Adipose tissue (tissue), 3 donors: Measurements from ENCODE around the gene ACACA. TPM values are rescaled to one million over a fixed set of nuclear protein-coding genes. Genes with fewer than 3 reads are reported as not detected.
"Not testable (repeated sequence)": the region's sequence is repeated elsewhere in the genome, so short reads cannot be mapped to it uniquely, and the experiment has no call there.

Experiments used
- H3K27ac ChIP-seq: one replicate; pipeline ENCODE4 v1.5.1; 2013; ENCODE audit warnings: low read depth, low read length
- WGBS, 3 donors: extraction: QIAGEN DNeasy Blood & Tissue Kit; methylation state at CpG; one replicate each; pipeline ENCODE4 v1.1.7; 2013; 5-methylcytosine and 5-hydroxymethylcytosine counted together
- polyA plus RNA-seq, 3 donors: library from polyadenylated mRNA; stranded (reverse); fragments of 200-250 nt; gene quantifications; one replicate each; pipeline ENCODE4 v1.2.3, GENCODE V29; 2013
- donor health status: healthy with polysubstance abuse.
- donor health status: Bipolar disorder and iron deficiency.
- donor health status: healthy.

ACACA gene
- polyA plus RNA-seq, result 10 to 100 TPM in 2 of 3 donors, 1 to 10 TPM in 1; 9.5 to 40.2 (median 26.5) TPM

DNA sequence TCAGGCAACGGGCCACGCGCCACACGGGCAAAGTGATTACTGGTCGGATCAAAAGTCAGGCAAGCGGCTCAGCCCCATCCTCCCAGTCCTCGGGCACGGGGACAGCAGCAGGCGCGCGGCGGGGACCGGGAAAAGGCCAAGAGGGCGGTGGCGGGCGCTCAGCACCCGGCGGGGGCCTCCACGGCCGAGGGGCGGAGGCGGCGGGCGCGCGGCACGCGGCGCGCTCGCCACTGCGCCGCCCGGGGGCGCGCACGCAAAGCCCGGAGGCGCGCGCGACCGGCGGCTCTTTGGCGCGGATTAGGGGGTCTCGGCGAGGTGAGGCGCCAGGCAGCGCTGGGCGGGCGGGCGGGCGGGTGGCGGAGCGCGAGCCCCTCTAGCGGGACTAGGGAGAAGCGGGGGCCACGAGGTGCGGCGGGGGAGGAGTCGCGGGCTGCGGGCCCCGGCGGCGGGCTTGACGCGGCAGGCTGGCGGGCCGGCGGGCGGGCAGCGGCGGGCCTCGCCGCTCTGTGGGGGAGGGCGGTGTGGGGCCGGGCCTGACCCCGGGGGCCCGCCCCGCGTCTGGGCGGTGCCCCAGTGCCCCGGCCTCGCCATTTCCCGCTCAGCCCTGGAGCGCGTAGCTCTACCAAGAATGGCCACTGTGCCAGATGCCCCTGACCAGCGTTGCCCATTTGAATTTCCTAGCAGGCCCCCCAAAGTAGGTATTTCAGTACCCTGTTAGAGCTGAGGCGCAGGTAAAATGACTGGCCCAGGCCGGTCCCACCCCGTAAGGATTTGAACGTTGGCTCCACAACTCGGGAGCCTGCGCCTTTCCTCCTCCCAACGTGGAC lies at the start of gene ACACA, which contains the start of gene TADA2A:
Gene ACACA (minus strand): TSS at position 202 of the 827 bp plus-strand sequence. CDS start 537 bp downstream, outside the sequence.
Gene TADA2A (plus strand): TSS at position 252 of the 827 bp plus-strand sequence. CDS start 4,480 bp downstream, outside the sequence.
- WGBS, 3 donors, result 0 to 1% (median 1%) methylated on average over 42 to 97 of the region's 98 CpGs
- H3K27ac ChIP-seq, result peak within 1 kb of the TSS; percentile 83

DNA sequence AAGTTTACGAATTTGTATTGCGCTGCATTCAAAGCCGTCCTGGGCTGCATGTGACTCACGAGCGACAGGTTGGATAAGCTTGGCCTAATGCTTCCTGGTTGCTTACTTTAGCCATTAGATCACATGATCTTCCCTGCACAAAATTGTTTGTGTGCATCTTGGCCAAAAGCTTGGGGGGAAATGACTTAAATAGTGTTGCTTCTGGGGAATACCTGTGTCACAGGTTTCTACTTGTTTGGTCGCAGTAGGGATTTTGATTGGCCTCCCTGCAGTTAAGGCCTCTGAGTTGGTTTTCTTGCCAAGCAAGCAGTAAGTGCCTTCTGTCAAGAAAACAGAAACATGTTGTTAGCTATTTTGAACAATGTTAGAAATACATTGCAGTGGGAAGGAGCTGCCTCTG lies 43.5 kb upstream of the ACACA start:
- H3K27ac ChIP-seq, result no peak overlapping the region
- 88 to 97% (median 89%) methylated on average over 6 of the region's 6 CpGs for WGBS, 3 donors

DNA sequence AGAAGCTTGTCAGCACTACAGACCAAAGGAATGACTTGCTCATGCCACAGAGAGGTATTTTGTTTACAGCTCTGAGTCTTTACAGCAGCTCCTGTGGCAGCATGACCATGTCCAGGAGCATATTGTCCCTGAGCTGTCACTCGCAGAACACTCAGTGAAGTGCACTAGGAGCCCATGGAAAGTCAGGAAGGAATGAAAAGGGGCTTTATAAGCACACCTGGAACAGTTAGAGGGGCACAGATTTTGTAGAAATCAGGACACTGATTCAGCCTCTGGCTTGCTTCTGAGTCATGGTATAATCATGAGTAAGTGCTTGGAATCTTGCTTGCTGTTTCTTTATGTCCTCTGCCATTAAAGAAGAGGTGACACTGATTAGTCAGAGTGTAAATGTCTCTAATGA lies 41.0 kb upstream of the ACACA start:
- H3K27ac ChIP-seq, result no peak overlapping the region
- WGBS, 3 donors, result 82 to 93% (median 83%) methylated on average over 1 of the region's 1 CpG

DNA sequence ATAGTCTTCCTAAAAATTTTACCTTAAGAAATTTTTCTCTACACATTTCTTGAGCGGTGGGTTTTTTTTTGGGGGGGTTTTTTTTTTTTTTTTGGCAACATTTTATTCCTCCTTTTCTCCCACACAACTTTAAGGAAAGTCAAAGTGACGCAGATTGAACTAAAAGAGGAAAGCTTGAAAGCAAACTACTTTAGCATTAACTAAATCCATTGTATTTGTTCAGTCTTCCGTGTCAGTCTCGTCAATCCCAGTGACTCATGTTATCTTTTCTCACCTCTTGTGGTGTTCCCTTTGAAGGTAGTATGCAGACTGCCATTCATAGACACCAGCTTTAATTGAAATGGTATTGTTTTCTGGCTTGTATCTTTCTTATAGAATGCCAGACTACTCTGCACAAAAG lies 39.4 kb upstream of the ACACA start:
- H3K27ac ChIP-seq, result no peak overlapping the region
- WGBS, 3 donors, result 88 to 97% (median 93%) methylated on average over 4 of the region's 4 CpGs

DNA sequence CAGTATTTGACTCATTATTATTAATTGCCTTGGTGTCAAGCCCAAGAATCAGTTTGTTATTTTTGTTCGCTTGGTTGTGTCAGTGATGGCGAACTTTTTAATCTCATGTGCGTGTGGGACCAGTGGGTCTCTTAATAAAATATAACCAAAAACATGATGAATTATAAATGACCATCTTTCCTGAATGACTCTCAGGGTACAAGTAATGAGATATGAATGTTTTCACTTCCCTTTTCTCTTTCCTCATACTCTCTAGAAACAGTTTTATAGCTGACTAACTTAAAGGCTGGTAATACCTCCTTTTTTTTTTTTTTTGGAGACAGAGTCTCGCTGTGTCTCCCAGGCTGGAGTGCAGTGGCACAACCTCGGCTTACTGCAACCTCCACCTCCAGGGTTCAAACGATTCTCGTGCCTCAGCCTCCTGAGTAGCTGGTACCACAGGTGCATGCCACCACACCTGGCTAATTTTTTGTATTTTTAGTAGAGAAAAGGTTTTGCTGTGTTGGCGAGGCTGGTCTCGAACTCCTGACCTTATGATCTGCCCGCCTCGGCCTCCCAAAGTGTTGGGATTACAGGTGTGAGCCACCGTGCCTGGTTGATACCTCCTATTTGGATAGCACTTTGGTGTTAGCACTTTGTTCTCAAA lies 34.9 kb upstream of the ACACA start:
- WGBS, 3 donors, result 90 to 92% (median 92%) methylated on average over 12 of the region's 12 CpGs

DNA sequence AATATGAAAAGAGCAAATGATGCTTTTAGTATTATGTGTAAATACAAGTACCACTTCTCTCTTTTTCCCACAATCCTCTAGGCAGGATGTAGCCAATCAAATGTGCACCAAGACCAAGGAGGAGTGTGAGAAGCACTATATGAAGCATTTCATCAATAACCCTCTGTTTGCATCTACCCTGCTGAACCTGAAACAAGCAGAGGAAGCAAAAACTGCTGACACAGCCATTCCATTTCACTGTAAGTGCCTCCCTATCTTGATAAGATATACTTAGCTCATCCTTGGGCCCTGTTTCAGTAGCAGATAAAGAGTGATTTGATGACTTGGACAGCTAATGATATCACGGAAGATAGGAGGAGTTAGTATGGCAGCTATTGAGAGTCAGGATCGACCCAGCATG lies 33.8 kb upstream of the ACACA start:
- H3K27ac ChIP-seq, result no peak overlapping the region
- 91 to 96% (median 95%) methylated on average over 2 of the region's 2 CpGs for WGBS, 3 donors

More for the DNA sequence above, 34.9 kb upstream of the ACACA start:
- H3K27ac ChIP-seq, result not testable (repeated sequence)

DNA sequence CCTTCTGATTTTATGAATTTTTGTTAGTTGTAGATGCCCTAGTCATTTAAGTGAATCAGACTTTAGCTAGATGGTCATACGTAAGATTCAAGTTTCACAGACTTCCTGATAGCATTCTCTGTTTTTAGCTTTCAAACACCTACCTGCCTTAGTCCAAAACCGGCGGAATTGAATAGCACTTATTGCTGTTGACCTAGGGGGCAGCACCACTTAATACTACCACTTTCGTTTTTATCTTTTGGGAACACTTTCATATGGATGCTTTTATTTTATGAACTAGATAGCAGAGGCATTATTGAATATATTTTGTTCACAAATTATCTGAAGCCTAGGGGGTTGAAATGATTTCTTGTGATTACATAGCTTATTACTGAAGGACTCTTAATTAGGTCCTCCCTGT lies 31.5 kb upstream of the ACACA start:
- H3K27ac ChIP-seq, result no peak overlapping the region
- WGBS, 3 donors, result 75 to 81% (median 80%) methylated on average over 4 of the region's 4 CpGs

DNA sequence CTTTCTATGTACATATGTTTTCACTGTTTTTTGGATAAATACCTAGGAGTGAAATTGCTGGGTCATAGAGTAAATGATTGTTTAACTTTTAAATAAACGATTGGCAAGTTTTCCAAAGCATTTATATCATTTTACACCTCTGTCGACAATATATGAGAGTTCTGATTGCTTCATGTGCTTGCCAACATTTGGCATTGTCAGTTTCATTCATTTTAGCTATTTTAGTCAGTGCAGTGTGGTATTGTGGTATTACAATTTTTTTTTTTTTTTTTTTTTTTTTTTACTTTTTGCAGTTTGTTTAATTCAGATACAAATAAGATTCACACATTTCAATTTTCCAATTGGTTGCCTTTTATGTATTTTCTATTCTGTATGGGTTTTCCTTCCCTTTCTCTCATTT lies 26.0 kb upstream of the ACACA start:
- H3K27ac ChIP-seq, result no peak overlapping the region
- WGBS, 3 donors, result 92 to 97% (median 96%) methylated on average over 2 of the region's 2 CpGs

DNA sequence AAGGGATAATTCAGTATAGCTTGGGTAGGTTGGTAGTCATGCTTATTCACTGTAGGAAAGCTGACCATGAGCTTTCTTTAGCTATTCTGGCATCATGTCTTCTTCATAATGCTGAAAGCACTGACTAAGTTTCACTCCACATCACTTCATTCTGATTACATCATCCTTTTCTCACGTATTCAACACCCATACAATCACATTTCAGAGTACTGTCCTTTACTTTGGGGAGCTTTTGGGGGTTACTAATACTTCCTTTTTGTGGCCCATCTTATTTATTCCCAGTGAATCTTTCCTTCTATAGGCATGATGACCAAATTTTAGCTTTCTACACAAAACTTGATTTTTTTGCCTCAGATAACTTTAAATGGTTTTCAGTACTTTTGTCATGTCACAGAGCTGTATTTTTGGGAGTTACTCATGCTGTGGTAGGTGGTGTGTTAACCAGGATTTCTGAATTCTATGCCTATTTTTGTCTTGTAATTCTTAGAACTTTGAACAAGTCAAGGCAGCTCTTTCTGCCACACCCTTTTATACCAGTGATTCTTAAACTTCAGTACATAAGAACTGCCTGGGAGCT lies 23.5 kb upstream of the ACACA start:
- WGBS, 3 donors, result 43 to 72% (median 50%) methylated on average over 1 of the region's 1 CpG
- H3K27ac ChIP-seq, result no peak overlapping the region

DNA sequence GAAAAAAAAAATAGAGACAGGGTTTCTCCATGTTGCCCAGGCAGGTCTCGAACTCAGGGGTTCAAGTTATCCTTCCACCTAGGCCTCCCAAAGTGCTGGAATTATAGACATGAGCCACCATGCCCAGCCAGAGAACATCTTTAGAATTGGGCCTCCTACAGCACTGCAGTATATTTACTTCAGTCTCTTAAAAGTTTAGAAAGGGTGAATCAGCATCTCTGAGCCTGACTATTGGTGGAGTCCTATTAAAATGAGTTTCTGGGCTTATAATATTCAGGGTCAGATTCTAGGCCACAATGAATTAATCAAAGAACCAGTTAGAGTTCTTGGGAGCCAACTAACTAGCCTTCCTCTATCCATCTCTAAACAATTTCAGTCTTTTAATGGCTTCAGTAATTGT lies 22.8 kb upstream of the ACACA start:
- H3K27ac ChIP-seq, result no peak overlapping the region
- WGBS, 3 donors, result 95 to 100% (median 96%) methylated on average over 1 of the region's 1 CpG

DNA sequence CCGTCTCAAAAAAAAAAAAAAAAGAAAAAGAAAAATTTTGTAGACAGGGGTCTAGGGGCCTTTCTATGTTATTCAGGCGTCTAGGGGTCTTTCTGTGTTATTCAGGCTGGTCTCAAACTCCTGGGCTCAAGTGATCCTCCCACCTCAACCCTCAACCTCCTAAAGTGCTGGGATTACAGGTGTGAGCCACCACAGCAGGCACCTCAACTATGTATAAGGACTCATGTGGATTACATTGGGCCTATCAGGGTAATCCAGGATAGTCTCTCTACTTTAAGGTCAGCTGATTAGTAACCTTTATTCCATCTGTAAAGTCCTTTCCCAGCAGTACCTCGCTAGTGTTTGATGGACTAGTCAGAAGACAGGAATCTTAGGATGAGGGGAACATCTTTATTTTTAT lies 22.4 kb upstream of the ACACA start:
- WGBS, 3 donors, result 90 to 93% (median 93%) methylated on average over 3 of the region's 3 CpGs

DNA sequence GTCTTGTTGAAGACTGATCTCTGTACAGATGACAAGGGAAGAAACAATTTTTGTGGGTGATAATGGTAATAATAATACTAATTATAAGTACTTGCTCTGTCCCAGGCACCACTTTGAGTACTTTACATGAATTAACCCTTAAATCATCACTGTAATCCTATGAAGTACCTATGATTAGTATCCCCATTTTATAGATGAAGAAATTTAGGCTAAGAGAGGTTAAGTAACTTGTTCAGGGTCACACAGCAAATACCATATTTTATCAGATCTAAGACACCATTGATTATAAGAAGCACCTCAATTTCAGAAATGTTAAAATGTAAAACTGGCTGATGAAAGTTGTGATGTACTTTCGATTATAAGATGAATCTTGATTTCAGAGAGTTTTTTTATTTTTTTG lies 18.6 kb upstream of the ACACA start:
- 95 to 97% (median 97%) methylated on average over 1 of the region's 1 CpG for WGBS, 3 donors
- H3K27ac ChIP-seq, result no peak overlapping the region

More for the DNA sequence above, 22.4 kb upstream of the ACACA start:
- no peak overlapping the region for H3K27ac ChIP-seq

DNA sequence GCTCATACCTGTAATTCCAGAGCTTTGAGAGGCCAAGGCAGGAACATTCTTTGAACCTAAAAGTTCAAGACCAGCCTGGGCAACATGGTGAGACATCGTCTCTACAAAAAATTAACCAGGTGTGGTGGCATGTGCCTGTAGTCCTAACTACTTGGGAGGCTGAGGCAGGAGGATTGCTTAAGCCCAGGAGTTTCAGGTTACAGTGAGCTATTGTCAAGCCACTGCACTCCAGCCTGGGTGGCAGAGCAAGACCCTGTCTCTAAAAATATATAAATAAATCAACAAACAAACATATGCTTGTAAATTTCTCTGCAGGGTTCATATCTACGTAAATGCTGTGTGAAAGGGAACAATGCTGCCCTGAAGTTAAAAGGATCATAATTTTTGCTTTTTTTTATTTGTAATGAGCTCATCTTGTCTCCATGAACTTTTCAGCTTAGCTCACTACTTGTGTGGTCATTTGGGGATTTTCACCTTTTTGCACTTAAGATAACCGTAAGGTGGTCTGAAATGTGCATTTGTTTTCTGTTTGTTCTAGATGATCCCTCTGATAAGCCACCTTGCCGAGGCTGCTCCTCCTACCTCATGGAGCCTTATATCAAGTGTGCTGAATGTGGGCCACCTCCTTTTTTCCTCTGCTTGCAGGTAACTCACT lies 16.5 kb upstream of the ACACA start:
- H3K27ac ChIP-seq, result no peak overlapping the region
- WGBS, 3 donors, result 59 to 92% (median 77%) methylated on average over 4 of the region's 4 CpGs

DNA sequence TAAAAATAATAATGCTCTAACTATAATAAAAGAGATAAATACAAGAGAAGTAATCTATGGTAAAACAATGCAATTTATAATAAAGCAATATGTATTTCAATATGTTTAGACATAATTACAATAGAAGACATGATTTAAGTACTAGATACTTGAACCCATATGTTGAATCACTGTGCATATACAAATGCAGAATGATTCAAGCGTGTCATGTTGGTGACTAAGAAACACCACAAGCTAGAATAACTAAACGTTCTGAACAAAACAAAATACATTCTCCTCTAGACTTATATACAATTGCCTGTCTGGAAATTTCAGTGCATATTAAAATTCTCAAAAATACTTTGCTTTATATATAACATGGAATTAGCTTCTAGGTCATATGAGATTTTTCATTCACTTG lies 11.2 kb upstream of the ACACA start:
- WGBS, 3 donors, result 84 to 91% (median 86%) methylated on average over 2 of the region's 2 CpGs
- H3K27ac ChIP-seq, result no peak overlapping the region

DNA sequence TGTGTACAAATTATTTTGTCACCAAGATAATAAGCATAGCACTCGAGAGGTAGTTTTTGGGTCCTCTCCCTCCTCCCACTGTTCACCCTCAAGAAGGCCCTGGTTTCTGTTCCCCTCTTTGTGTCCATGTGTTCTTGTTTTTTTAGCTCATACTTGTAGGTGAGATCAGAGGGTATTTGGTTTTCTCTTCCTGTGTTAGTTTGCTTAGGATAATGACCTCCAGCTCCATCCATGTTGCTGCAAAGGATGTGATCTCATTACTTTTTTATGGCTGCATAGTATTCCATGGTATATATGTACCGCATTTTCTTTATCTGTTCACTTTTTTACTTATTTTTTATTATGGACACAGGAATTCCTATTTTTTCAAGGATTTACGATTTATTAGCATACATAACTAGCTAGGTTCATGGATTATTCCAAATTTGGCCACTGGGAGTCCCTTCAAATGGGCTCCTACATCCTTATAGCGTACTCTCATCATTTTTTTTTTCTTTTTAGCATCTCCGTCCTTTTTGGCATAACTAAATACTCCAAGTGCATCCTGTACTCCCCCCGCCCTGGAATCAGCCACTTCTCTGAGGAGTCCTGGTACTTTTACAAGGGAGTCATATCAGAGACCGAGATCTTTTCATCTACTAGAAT lies 7.4 kb upstream of the ACACA start:
- no peak overlapping the region for H3K27ac ChIP-seq
- 93% methylated on average over 7 of the region's 7 CpGs for WGBS, 3 donors

DNA sequence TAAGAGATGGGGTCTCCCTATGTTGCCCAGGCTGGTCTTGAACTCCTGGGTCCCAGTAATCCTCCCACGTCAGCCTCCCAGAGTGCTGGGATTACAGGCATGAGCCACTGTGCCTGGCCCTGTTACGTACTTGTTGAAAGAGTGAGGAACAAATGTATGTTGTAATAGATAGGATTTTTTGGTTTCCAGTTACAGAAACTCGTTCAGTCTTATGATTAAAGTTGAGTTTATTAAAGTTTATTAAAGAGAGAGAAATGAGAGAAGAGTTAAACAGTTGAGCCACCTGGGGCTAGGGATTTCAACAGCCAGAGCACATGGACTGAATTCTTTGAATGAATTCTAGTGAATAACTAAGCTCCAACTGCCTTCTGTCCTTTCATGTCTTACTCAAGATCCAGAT lies 3.7 kb upstream of the ACACA start:
- no peak overlapping the region for H3K27ac ChIP-seq
- WGBS, 3 donors, result 49 to 86% (median 60%) methylated on average over 3 of the region's 3 CpGs

DNA sequence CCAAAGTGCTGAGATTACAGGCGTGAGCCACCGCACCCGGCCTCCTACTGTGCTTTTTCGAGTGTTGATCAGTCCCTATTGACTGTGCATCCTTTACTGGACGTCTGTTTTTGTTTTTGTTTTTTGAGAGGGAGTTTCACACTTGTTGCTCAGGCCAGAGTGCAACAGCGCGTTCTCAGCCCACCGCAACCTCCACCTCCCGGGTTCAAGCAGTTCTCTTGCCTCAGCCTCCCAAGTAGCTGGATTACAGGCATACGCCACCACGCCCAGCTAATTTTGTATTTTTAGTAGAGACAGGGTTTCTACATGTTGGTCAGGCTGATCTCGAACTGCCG lies 1.5 kb upstream of the ACACA start:
- WGBS, 3 donors, result 94 to 96% (median 96%) methylated on average over 13 of the region's 13 CpGs
- H3K27ac ChIP-seq, result not testable (repeated sequence)

DNA sequence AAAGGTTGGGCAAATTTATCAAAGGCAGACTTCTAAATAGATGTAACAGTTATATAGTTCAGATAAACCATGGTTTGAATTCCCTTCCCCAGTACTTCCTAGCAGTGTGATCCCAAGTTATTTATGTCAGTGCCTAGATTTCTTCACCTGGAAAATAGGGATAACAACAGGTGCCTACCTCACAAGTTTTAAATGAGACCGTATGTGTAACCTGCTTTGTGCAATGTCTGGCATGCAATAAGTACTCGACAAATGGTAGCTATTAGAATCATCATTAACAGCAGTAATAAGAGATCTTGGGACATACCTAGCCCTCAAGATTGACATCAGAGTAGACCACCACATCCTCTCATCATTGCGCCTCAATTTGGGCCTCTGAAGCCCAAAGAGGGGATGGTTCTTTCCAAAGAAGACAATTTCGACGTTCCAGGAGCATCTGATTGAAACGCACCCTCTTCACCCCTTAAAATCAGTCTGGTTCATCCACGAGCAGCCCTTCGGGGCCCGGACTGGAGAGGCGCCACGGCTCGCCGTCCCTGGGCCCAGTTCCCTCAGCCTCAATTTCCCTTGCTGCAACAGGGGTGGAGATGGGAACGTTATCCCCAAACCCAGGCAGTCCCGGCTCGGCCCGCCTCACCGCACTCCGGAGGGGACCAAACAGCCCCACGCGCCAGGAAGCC lies 541 bp downstream of the ACACA start:
- no peak overlapping the region for H3K27ac ChIP-seq
- 0 to 1% (median 0%) methylated on average over 21 of the region's 21 CpGs for WGBS, 3 donors
